ENCODE data around the gene OR2S2.
"Not testable (repeated sequence)": the region's sequence is repeated elsewhere in the genome, so short reads cannot be mapped to it uniquely, and the experiment has no call there.

Gene OR2S2

GRCh38 chr9:35958104-35958837 is at the start of gene OR2S2:
Gene OR2S2 (minus strand): TSS chr9:35958154. CDS start chr9:35958098, 56 bp downstream.
- DNase-seq (ENCODE audit: low read depth): no peak
- TF ChIP-seq CTCF (IDR thresholded peaks at IDR 0.05; ENCODE audit: insufficient read depth, low read depth, low read length, missing control alignments): no peak
- no peak within 1 kb of the TSS for H3K4me3 ChIP-seq (ENCODE audit: low read depth, low read length)

GRCh38 chr9:36007316-36007708 is 49.4 kb upstream of the OR2S2 start:
- no peak for TF ChIP-seq CTCF (IDR thresholded peaks at IDR 0.05; ENCODE audit: insufficient read depth, low read depth, low read length, missing control alignments)
- no peak overlapping the region for H3K4me3 ChIP-seq (ENCODE audit: low read depth, low read length)
- DNase-seq (ENCODE audit: low read depth): peak; percentile 40

GRCh38 chr9:36006549-36007315 is 48.8 kb upstream of the OR2S2 start:
- TF ChIP-seq CTCF (IDR thresholded peaks at IDR 0.05; ENCODE audit: insufficient read depth, low read depth, low read length, missing control alignments): no peak
- H3K4me3 ChIP-seq (ENCODE audit: low read depth, low read length): no peak overlapping the region
- DNase-seq (ENCODE audit: low read depth): peak; percentile 11

GRCh38 chr9:36005891-36006290 is 47.9 kb upstream of the OR2S2 start:
- no peak for DNase-seq (ENCODE audit: low read depth)
- TF ChIP-seq CTCF (IDR thresholded peaks at IDR 0.05; ENCODE audit: insufficient read depth, low read depth, low read length, missing control alignments): no peak
- no peak overlapping the region for H3K4me3 ChIP-seq (ENCODE audit: low read depth, low read length)

- no peak overlapping the region for H3K4me3 ChIP-seq (ENCODE audit: low read depth, low read length)
- no peak for TF ChIP-seq CTCF (IDR thresholded peaks at IDR 0.05; ENCODE audit: insufficient read depth, low read depth, low read length, missing control alignments)
- no peak for DNase-seq (ENCODE audit: low read depth)
Observed at GRCh38 chr9:35998333-35998732, 40.4 kb upstream of the OR2S2 start.

- not testable (repeated sequence) for H3K4me3 ChIP-seq (ENCODE audit: low read depth, low read length); DNase-seq (ENCODE audit: low read depth)
Observed at GRCh38 chr9:35997016-35997415, 39.1 kb upstream of the OR2S2 start.

- DNase-seq (ENCODE audit: low read depth): no peak
- no peak for TF ChIP-seq CTCF (IDR thresholded peaks at IDR 0.05; ENCODE audit: insufficient read depth, low read depth, low read length, missing control alignments)
Observed at GRCh38 chr9:35996358-35996970, 38.5 kb upstream of the OR2S2 start.

More at GRCh38 chr9:35996358-35996970, 38.5 kb upstream of the OR2S2 start:
- no peak overlapping the region for H3K4me3 ChIP-seq (ENCODE audit: low read depth, low read length)
